Astrocyte (in vitro differentiated cells and primary cell): ENCODE data around the gene LPAR3. TPM values are rescaled to one million over a fixed set of nuclear protein-coding genes. Genes with fewer than 3 reads are reported as not detected.
A peak's percentile ranks its signal among the peaks of the same experiment; 100 is the strongest.

Experiments used
- DNase-seq: peaks from one replicate; pipeline ENCODE4 v3.0.0-alpha.2; 2010; ENCODE audit warnings: low read depth
- FAIRE-seq: peaks from 2 replicates; lab custom pipeline; 2011; peaks lifted over from hg19 to GRCh38; lab: Jason Lieb, UNC
- H2AFZ ChIP-seq: 2 replicates; pipeline ENCODE4 v1.6.0; 2012; ENCODE audit warnings: low read depth, low read length, inconsistent platforms
- H3K27ac ChIP-seq: 2 replicates; pipeline ENCODE4 v1.5.1; 2011; ENCODE audit warnings: low read depth, low read length, inconsistent platforms
- H3K27me3 ChIP-seq: 2 replicates; pipeline ENCODE4 v1.6.0; 2011; ENCODE audit warnings: low read length, inconsistent platforms; ENCODE audit not compliant: insufficient read depth
- H3K36me3 ChIP-seq: 2 replicates; pipeline ENCODE4 v1.5.1; 2011; ENCODE audit warnings: low read length, inconsistent platforms; ENCODE audit not compliant: insufficient read depth
- H3K4me1 ChIP-seq: 2 replicates; pipeline ENCODE4 v1.5.1; 2011; ENCODE audit warnings: low read length, inconsistent platforms; ENCODE audit not compliant: insufficient read depth
- H3K4me2 ChIP-seq: 2 replicates; pipeline ENCODE4 v1.6.0; 2012; ENCODE audit warnings: low read length, inconsistent platforms
- H3K4me3 ChIP-seq: 2 replicates; pipeline ENCODE4 v1.5.1; 2011; ENCODE audit warnings: low read depth, mild to moderate bottlenecking, low read length, inconsistent platforms; ENCODE audit not compliant: insufficient read depth
- H3K79me2 ChIP-seq: 2 replicates; pipeline ENCODE4 v1.6.0; 2012; ENCODE audit warnings: mild to moderate bottlenecking, low read length, inconsistent platforms; ENCODE audit not compliant: insufficient read depth
- H3K9ac ChIP-seq: 2 replicates; pipeline ENCODE4 v1.6.0; 2012; ENCODE audit warnings: mild to moderate bottlenecking, low read length, inconsistent platforms
- H3K9me3 ChIP-seq: 2 replicates; pipeline ENCODE4 v1.5.1; 2012; ENCODE audit warnings: low read depth, mild to moderate bottlenecking, low read length, inconsistent platforms; ENCODE audit not compliant: insufficient read depth
- H4K20me1 ChIP-seq: 2 replicates; pipeline ENCODE4 v1.6.0; 2012; ENCODE audit warnings: low read length, inconsistent platforms; ENCODE audit not compliant: insufficient read depth
- H3K27ac Mint-ChIP-seq: one replicate; pipeline ENCODE4 v1.8.0; 2021; ENCODE audit warnings: mild to moderate bottlenecking, mixed read lengths; ENCODE audit not compliant: unreplicated experiment
- H3K27me3 Mint-ChIP-seq: one replicate; pipeline ENCODE4 v1.8.0; 2021; ENCODE audit warnings: low read depth, mixed read lengths; ENCODE audit not compliant: unreplicated experiment
- H3K36me3 Mint-ChIP-seq: one replicate; pipeline ENCODE4 v1.8.0; 2021; ENCODE audit warnings: low read depth, mixed read lengths; ENCODE audit not compliant: unreplicated experiment
- H3K4me1 Mint-ChIP-seq: one replicate; pipeline ENCODE4 v1.8.0; 2021; ENCODE audit warnings: low read depth, mixed read lengths; ENCODE audit not compliant: unreplicated experiment
- H3K4me3 Mint-ChIP-seq: one replicate; pipeline ENCODE4 v1.8.0; 2021; ENCODE audit warnings: mild to moderate bottlenecking, moderate library complexity, mixed read lengths; ENCODE audit not compliant: unreplicated experiment
- H3K9me3 Mint-ChIP-seq: one replicate; pipeline ENCODE4 v1.8.0; 2021; ENCODE audit warnings: mild to moderate bottlenecking, mixed read lengths; ENCODE audit not compliant: unreplicated experiment
- CTCF ChIP-seq: IDR thresholded peaks from 2 replicates; pipeline ENCODE4 v1.5.1; 2011; ENCODE audit warnings: low read depth, mild to moderate bottlenecking, inconsistent platforms, low read length, moderate library complexity; ENCODE audit not compliant: insufficient read depth
- EZH2 ChIP-seq: IDR thresholded peaks from 2 replicates; pipeline ENCODE4 v1.6.1; 2012; ENCODE audit warnings: mild to moderate bottlenecking, low read length, inconsistent platforms; ENCODE audit not compliant: insufficient read depth
- total RNA-seq: library from RNA; stranded (reverse); gene quantifications from 2 replicates; pipeline ENCODE4 v1.2.1, GENCODE V29; 2021

Gene LPAR3
- total RNA-seq, 1 donor from 2014 or later = 0.70 TPM

- no peaks in the 10 kb centered on the region for H3K4me1 ChIP-seq
- no peak overlapping the region for H3K27ac Mint-ChIP-seq
- no peak for FAIRE-seq
- no peak overlapping the region for H3K4me3 Mint-ChIP-seq
- no peaks in the 10 kb centered on the region for H3K79me2 ChIP-seq
- no peak overlapping the region for H3K4me3 ChIP-seq
- no peaks in the 10 kb centered on the region for H3K4me1 Mint-ChIP-seq
- H3K27me3 Mint-ChIP-seq = no peaks in the 10 kb centered on the region
- H4K20me1 ChIP-seq = no peaks in the 10 kb centered on the region
- no peak overlapping the region for H3K4me2 ChIP-seq
- no peaks in the 10 kb centered on the region for H3K9me3 Mint-ChIP-seq
- no peak for TF ChIP-seq EZH2
- TF ChIP-seq CTCF = no peak
- DNase-seq = no peak
- H3K27ac ChIP-seq = no peak overlapping the region
- H3K36me3 Mint-ChIP-seq = no peaks in the 10 kb centered on the region
- H3K36me3 ChIP-seq = no peaks in the 10 kb centered on the region
- H3K9me3 ChIP-seq = no peaks in the 10 kb centered on the region
- no peak overlapping the region for H3K9ac ChIP-seq
- no peaks in the 10 kb centered on the region for H3K27me3 ChIP-seq
- H2AFZ ChIP-seq = no peak overlapping the region
Observed at GRCh38 chr1:84871181-84871580, 21.8 kb downstream of the LPAR3 start.

DNA sequence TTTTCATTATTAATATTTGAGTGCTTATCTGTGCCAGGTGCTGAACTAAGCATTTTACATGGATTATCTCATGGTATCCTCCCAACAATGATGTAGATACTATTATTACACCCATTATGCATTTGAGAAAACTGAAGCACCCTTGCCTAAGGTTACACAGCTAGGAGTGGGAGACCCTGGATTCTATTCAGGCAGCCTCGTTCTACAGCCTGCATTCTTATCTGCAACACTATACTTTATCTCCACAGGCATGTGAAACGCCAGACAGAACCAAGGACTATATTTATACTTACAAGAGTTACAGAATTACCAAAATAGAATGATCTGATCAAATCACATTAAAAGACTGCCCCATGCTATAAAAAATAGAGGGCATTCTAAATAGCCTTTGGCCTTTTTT, 22.4 kb downstream of the LPAR3 start:
- H3K36me3 Mint-ChIP-seq = no peaks in the 10 kb centered on the region
- no peak for TF ChIP-seq EZH2
- H3K9ac ChIP-seq = no peak overlapping the region
- H2AFZ ChIP-seq = no peak overlapping the region
- no peak overlapping the region for H3K4me3 Mint-ChIP-seq
- H3K27ac ChIP-seq = no peak overlapping the region
- no peak overlapping the region for H3K4me3 ChIP-seq
- H3K27ac Mint-ChIP-seq = no peak overlapping the region
- no peaks in the 10 kb centered on the region for H3K4me1 Mint-ChIP-seq
- DNase-seq = no peak
- no peaks in the 10 kb centered on the region for H3K27me3 Mint-ChIP-seq
- H3K79me2 ChIP-seq = no peaks in the 10 kb centered on the region
- no peaks in the 10 kb centered on the region for H3K9me3 ChIP-seq
- no peaks in the 10 kb centered on the region for H3K9me3 Mint-ChIP-seq
- no peak overlapping the region for H3K4me2 ChIP-seq
- no peaks in the 10 kb centered on the region for H3K4me1 ChIP-seq
- H3K36me3 ChIP-seq = no peaks in the 10 kb centered on the region
- H4K20me1 ChIP-seq = no peaks in the 10 kb centered on the region
- no peak for FAIRE-seq
- H3K27me3 ChIP-seq = no peaks in the 10 kb centered on the region

DNA sequence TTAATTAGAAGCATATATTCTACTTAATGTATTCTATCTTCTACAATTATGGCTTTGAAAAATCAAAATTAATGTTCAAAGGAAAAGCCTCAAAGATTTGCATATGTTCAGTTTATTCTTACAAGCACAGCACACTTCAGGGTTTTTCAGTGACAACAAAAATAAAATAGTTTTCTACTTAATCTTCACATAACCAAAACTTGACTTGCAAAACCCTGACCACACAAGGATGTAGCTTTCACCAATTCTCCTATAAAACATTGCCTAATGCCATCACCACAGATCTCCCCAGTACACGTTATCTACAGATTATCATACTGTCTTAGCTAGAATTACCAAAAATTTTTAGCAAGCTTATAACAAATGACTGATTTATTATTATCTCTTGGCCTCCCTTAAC, 23.3 kb downstream of the LPAR3 start:
- DNase-seq (peak; percentile 16), FAIRE-seq (no peak)
- no peaks in the 10 kb centered on the region for H3K79me2 ChIP-seq
- no peak overlapping the region for H3K4me2 ChIP-seq
- H4K20me1 ChIP-seq = no peaks in the 10 kb centered on the region
- Mint-ChIP-seq H3K36me3 (no peaks in the 10 kb centered on the region), H3K27ac (no peak overlapping the region), H3K4me1 (no peaks in the 10 kb centered on the region), H3K27me3 (no peaks in the 10 kb centered on the region), H3K4me3 (no peak overlapping the region), H3K9me3 (no peaks in the 10 kb centered on the region)
- TF ChIP-seq CTCF = no peak
- no peak for TF ChIP-seq EZH2
- no peaks in the 10 kb centered on the region for H3K27me3 ChIP-seq
- H3K36me3 ChIP-seq = no peaks in the 10 kb centered on the region
- no peaks in the 10 kb centered on the region for H3K4me1 ChIP-seq
- H3K27ac ChIP-seq = no peak overlapping the region
- no peak overlapping the region for H3K4me3 ChIP-seq
- H3K9me3 ChIP-seq = no peaks in the 10 kb centered on the region
- no peak overlapping the region for H3K9ac ChIP-seq
- H2AFZ ChIP-seq = no peak overlapping the region
